GM18951 (cell line): ENCODE measurements around the gene DOCK10.

Experiments used
- POLR2A ChIP-seq: IDR thresholded peaks from 4 replicates; pipeline ENCODE4 v1.6.1; 2011; ENCODE audit warnings: mild to moderate bottlenecking; ENCODE audit not compliant: insufficient read length, insufficient read depth; ENCODE audit errors: extremely low read depth
- in situ Hi-C: fragments of 300-500 bp; cut with MboI; formaldehyde crosslinking; loops from one replicate; pipeline ENCODE4 v1.12.0; 2022; ENCODE audit warnings: low sequenced_read_pairs, mixed read lengths, inconsistent platforms; ENCODE audit not compliant: unreplicated experiment

The DOCK10 gene

DNA sequence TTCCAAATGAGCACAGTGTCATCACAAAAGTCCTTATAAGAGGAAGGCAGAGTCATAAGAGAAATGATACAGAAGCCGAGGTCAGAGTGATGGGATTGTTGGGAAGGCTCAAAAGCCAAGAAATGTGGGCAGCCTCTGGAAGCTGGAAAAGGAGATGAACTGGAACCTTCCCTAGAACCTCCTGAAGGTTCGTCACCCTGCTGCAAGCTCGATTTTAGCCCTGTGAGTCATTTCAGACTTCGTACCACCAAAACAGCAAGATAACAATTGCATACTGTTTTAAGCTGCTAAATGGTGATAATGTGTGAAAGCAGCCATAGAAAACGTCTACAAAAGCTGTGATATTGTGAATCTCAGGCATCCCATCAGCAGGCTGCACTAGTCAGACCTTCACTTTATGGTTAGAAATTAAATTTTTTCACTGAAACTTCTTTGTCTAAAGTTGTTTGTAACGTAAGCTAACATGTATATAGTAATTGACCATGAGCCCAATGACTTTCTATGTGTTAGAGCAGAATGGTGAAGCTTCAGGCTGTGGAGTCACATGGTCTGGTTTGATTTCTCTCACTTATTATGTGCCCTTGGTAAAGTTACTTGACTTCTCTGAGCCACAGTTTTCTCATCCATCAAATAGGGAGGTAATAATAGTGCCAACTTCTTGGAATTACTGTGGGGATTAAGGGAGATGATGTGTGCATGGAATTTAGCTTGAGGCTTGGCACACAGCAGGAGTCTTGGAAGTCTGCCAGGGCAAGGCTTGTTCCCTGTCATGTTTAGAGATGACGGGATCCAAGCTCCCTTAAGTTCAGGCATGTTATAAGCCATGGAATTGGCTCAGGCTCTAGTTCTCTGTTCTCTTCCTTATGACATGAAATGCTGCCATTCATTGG lies 194.1 kb downstream of the DOCK10 start:
- TF ChIP-seq POLR2A: no peak
- in situ Hi-C loops: no loop called here

DNA sequence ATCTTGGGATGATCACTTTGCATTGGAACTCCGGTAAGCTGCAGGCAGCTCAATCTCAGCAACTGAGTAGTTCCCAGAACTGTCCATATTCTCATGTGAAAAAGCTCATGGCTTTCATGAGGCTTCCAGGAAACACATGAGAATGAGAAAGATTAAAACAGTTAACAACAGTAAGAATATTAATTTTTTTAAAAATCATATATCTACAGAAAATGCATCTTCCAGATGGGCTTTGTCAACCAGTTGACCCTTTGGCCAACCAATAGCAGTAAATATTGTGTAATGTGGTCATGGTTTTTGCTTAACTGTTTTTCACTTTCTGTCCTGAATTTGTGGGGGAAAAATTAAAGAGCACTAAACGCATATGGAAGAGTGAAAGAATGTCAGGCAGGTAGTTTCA lies 194.9 kb downstream of the DOCK10 start:
- in situ Hi-C loops: no loop called here
- TF ChIP-seq POLR2A: no peak

DNA sequence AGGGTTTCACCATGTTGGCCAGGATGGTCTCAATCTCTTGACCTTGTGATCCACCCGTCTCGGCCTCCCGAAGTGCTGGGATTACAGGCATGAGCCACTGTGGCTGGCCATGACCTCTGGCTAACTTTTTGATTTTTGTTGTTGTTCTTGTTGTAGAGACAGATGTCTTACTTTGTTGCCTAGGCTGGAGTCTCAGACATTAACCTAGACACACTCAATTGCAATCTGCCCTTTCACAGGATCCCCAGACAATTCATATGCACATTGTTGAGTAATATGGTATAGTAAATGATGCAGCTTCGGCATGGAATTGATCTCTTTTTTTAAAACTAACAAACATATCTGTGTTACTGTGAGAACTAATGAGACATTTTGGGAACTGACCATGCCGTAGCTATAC lies 195.6 kb downstream of the DOCK10 start:
- in situ Hi-C loops: no loop called here
- no peak for TF ChIP-seq POLR2A

DNA sequence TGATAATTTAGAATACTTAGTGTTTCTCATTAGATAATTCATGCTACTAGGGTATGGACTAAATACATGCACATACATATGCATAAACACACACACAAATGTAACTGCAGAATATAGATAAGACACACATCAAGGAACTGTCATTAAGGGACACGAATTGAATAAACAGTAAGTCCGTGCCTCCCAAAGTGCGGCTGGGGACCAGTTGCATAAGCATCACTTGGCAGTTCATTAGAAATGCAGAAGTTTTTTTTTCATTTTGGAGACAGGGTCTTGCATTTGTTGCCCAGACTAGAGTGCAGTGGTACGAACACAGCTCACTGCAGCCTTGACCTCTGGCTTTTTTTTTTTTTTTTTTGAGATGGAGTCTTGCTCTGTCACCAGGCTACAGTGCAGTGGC lies 196.1 kb downstream of the DOCK10 start:
- in situ Hi-C loops: no loop called here
- no peak for TF ChIP-seq POLR2A

GRCh38 chr2:224843141-224843540 lies 199.1 kb downstream of the DOCK10 start:
- no peak for TF ChIP-seq POLR2A
- in situ Hi-C loops: no loop called here

DNA sequence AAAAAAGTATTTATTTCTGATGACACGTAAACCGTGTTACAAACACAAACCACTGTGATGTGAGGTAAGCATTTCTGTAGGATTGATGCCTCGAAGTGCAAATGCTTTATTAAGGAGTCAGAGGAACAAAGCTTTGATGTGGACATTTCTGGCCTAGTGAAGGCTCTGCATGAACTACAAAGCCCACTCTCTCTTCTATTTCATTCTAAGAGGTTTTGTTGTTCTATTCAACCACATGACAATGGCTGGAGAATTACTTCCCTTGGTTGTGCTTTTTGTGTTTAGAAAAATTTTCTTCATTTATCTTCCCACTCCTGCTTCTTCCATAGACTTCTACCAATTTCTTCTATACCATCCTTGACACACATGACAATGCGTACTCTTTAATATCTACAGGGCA lies 200.4 kb downstream of the DOCK10 start:
- in situ Hi-C loops: no loop called here

GRCh38 chr2:224838335-224838734 lies 203.9 kb downstream of the DOCK10 start:
- TF ChIP-seq POLR2A: no peak
- in situ Hi-C loops: no loop called here

More for the DNA sequence above, 200.4 kb downstream of the DOCK10 start:
- no peak for TF ChIP-seq POLR2A

GRCh38 chr2:224837558-224837957 lies 204.7 kb downstream of the DOCK10 start:
- in situ Hi-C loops: no loop called here

GRCh38 chr2:224837066-224837465 lies 205.2 kb downstream of the DOCK10 start:
- in situ Hi-C loops: no loop called here
- TF ChIP-seq POLR2A: no peak

More at GRCh38 chr2:224837558-224837957, 204.7 kb downstream of the DOCK10 start:
- TF ChIP-seq POLR2A: no peak

DNA sequence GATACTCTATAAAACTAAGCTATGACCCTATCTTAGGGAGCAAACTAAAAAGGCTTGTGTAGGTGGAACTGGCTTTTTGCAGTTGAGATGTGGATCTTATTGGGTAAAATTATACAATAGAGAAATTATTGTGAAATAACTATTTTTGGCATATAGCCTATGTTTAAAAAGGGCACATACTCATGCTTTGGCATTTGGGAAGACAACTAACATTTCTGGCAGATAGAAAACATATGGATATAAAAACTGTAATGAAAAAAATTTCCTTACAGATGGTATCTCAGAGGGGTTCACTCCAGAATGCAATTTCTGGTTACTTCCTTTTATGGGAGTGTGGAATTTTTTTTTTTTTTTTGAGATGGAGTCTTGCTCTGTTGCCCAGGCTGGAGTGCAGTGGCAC lies 206.0 kb downstream of the DOCK10 start:
- in situ Hi-C loops: no loop called here
- no peak for TF ChIP-seq POLR2A

DNA sequence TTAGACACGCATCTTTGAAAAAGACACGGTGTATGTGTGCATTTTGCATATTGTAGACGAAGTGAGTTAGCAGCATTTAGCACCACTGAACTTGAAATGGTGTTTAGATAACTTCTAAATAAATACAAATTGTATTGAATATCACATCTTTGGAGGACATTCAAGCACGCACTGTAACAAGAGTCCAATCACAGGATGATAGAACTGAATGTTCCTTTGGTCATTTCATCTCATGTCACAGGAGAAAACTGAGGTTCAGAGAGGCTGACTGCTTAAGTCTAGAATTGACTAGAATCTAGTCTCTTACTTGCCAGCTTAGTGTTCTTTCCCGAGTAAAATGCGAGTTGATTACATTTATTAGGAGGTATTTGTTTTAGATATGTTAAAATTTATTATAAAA lies 206.9 kb downstream of the DOCK10 start:
- no peak for TF ChIP-seq POLR2A
- in situ Hi-C loops: no loop called here

GRCh38 chr2:224833986-224834385 lies 208.3 kb downstream of the DOCK10 start:
- no peak for TF ChIP-seq POLR2A
- in situ Hi-C loops: no loop called here

DNA sequence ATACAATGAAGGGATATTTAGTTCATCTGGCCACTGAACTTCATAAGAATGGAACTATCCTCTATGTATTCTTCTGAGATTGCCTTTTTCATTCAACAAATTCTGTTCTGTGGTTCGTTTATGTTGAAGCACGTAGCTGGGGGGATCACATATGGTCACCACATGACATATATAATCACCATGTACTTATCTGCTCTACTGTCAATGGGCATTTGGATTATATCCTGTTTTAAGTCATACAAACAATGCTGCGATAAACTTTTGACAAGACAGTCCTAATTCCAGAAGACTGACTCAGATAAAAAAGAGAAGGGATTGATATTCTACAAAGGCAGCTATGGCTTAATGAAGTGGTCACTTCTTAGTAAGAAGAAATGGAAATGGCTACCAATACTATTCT lies 210.1 kb downstream of the DOCK10 start:
- no peak for TF ChIP-seq POLR2A
- in situ Hi-C loops: no loop called here

- TF ChIP-seq POLR2A: no peak
- in situ Hi-C loops: no loop called here
These were observed 210.7 kb downstream of the DOCK10 start for GRCh38 chr2:224831530-224831929.
